NCI-H1436 (cell line): ENCODE measurements around the gene RASGEF1C.
"Not testable (repeated sequence)": the region's sequence is repeated elsewhere in the genome, so short reads cannot be mapped to it uniquely, and the experiment has no call there.

Experiments
- DNase-seq: peaks from one replicate; lab custom pipeline; 2025; lab: John Stamatoyannopoulos, UW

RASGEF1C gene

GRCh38 chr5:180099733-180100611 is 109.0 kb downstream of the RASGEF1C start:
- no peak for DNase-seq

GRCh38 chr5:180098991-180099732 is 109.8 kb downstream of the RASGEF1C start:
- DNase-seq, result no peak

GRCh38 chr5:180098526-180098925 is 110.5 kb downstream of the RASGEF1C start:
- DNase-seq, result no peak

GRCh38 chr5:180097926-180098325 is 111.1 kb downstream of the RASGEF1C start:
- no peak for DNase-seq

DNA sequence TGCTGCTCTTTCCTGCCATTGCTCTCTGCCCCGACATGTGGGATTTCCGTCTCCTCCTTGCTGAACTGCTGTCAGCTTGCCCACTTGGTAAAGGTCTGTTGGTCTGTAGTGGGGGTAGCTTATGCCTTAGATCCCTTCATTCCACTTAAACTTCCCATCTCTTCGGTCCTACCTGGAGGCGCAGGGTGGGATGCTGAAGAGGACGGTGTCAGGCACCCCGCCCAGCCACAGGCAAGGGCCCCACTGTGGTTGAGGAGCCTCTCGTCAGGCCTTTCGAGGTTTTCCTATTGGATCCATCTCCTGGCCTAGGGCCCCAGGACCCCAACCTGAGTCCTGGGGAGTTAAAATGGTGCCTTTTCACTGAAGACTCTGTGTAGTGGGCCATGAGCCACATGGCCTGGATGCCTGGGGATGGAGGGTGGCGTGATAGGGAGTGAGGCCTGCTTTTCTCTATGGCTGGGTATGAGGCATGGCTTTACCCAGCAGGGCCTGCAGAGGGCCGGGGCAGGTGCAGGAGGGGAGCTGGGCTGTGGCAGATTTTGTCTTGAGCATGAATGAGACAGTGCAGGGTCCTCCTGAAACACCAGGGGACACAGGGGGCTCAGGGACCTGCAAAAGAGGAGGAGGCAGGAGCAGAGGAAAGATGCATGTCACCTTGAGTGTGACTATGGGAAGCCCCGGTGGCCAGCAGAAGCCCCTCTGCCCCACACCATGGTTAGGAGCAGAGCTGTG is 111.7 kb downstream of the RASGEF1C start:
- no peak for DNase-seq

DNA sequence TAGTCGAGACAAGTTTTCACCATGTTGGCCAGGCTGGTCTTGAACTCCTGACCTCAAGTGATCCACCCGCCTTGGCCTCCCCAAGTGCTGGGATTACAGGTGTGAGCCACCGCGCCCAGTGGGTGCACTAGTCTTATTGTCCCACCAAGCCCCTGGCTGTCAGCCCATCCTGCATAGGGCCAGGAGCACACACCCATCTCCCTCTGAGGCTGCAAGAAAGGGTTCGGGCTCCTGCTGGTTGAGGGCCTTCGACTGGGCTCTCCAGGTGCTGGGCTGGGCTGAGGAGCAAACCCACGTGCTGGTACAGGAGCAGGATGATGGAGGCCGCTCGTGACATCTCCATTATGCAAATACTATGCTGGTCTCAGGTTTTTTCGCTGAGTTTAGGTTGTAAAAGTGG is 112.4 kb downstream of the RASGEF1C start:
- no peak for DNase-seq

DNA sequence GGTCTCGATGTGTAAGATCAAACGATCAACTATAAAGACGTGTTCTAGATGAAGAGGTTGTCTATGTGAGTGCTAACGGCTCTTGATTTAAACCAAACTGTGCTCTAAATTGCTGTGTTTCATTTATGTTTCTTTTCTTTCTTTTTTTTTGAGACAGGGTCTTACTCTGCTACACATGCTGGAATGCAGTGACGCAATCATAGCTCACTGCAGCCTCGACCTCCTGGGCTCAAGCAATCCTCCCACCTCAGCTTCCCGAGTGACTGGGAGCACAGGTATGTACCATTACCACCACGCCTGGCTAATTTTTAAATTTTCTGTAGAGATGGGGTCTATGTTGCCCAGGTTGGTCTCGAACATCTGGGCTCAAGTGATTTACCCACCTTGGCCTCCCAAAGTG is 113.5 kb downstream of the RASGEF1C start:
- no peak for DNase-seq

- no peak for DNase-seq
Observed at GRCh38 chr5:180093651-180094382, 115.2 kb downstream of the RASGEF1C start.

DNA sequence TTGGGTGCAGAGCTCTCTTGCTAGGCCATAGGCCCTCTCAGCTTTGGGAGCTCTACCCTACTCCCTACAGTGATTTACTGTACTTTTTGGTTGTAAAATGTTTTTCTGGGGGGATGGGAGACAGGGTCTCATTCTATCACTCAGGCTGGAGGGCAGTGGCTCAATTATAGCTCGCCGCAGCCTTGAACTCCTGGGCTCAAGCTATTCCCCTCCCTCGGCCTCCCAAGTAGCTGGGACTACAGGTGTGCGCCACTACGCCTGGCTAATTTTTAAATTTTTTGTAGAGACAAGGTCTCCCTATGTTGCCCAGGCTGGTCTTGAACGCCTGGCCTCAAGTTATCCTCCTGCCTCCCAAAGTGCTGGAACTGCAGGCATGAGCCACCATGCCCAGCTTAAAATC is 115.8 kb downstream of the RASGEF1C start:
- DNase-seq, result no peak

GRCh38 chr5:180090769-180091546 is 118.1 kb downstream of the RASGEF1C start:
- DNase-seq, result no peak

DNA sequence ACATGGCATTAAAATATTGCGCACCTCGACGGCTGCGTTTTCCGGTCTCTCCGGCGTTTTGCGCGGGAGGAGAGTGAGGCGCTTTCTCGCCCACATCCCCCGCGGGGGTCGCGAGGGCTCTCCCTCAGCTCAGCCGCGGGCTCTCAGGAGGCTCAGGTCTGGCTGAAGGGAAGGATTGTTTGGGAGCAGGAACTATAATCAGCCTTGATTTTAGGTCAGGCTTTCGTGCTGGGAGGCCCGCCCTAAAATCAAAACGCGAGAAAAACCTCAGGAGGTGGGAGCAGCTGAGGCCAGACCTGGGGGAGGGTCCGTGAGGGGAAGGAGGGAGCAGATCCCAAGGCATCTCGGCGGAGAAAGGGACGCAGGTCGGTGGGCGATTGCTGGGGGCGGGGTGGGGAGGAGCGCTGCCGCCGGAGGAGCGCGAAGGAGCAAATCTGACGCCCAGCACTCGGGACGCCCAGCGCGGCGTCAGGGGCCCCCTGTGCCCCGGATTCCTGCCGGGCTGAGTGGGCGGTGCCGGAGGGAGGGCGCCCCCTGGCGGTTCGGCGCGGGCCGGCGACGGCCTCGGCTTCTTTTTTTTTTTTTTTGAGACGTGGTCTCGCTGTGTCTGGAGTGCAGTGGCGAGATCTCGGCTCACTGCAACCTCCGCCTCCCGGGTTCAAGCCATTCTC is 118.8 kb downstream of the RASGEF1C start:
- peak; percentile 42 for DNase-seq

DNA sequence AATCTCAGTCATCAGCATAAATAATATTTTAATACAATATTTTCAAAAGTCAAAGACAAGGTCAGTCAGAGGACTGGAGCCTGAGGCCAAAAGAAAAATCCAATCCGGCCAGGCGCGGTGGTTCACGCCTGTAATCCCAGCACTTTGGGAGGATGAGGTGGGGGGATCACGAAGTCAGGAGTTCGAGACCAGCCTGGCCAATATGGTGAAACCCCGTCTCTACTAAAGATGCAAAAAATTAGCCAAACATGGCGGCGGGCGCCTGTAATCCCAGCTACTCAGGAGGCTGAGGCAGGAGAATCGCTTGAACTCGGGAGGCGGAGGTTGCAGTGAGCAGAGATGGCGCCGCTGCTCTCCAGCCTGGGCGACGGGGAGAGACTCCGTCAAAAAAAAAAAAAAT is 119.4 kb downstream of the RASGEF1C start:
- DNase-seq, result not testable (repeated sequence)

GRCh38 chr5:180088561-180088960 is 120.5 kb downstream of the RASGEF1C start:
- DNase-seq, result no peak

DNA sequence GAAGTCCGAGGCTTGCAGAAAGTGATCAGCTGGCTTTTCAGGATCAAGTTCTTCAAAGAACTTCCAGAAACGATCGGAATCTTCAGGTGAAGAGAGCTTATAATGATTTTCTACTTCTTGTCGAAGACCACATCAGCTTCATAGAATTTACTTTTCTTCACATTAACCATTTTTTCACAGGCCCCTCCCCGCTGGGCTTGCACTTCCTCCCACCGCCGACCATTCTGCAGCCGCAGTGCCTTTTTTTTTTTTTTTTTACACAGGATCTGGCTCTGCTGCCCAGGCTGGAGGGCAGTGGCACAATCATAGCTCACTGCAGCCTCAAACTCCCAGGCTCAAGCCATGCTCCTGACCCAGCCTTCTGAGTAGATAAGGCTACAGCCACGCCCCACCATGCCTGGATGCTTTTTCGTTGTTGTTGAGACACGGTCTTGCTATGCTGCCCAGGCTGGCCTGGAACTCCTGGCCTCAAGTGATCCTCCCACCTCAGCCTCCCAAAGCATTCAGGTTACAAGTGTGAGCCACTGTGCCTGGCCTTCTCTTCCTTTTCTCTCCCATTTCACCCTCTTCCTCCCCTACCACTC is 122.1 kb downstream of the RASGEF1C start:
- DNase-seq, result no peak

- no peak for DNase-seq
Observed at GRCh38 chr5:180085837-180086236, 123.2 kb downstream of the RASGEF1C start.

DNA sequence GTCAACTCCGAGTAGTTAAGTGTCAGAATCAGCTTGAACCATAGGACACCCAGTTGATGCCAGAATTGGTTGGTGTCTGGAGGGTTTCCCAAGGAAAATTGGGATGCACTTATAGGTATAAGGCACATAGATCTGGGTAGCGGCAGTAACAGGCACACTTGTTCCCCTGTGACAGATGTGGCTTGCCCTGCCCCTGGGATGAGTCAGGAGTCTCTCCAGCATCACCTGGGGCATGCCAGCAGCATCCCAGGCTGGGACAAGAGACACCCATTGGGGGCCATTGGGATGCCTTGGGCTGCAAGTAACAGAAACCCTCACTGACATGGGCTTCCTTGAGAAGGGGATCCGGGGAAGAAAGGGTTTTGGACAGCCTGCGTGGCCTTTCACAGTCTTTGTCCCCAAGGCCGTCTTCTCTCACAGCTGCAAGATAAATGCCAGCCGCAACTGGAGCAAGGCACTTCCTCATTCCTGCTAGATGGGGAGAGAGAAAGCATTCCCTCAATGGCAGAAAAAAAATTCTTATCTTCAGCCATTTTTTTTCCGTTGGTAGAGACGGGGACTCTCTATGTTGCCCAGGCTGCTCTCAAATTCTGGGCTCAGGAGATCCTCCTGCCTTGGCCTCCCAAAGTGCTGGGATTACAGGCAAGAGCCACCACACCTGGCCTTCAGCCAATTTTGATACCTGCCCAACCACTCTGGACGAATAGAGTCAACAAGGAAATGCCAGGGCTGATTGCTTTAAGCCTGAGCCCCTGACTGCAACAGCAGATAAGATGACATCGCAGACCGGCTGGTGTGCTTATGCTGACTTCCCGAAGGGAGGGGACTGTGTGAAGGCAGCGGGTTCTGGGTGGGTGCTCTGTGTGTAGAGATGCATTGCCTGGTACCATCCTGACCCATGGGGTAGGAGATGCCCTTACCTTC is 124.1 kb downstream of the RASGEF1C start:
- DNase-seq, result no peak

DNA sequence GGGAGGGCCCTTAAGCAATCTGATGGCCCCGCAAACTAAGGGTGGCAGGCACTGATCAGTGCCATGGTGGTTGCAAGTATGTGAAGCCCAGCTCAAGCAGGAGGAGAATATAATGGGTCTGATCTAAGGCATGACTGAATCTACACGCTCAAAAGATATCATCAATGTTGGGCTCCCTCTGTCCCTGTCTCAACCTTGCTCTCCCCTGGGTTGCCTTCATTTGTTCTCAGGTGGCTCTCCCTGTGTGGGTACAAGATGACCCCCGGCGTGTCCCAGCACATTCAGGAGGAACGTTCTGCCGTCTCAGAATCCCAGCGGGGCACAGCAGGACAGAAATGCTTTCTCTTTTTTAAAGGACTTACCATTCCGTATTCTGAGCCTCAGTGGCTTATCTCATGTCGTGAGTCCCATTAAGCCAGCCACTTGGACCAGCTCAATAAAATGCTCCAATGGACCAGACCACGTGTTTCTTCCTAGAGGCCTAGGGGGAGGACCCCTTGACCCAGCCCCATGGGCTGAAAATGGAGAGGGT is 125.4 kb downstream of the RASGEF1C start:
- no peak for DNase-seq

GRCh38 chr5:180082633-180083420 is 126.2 kb downstream of the RASGEF1C start:
- DNase-seq, result no peak
